B cell (primary cell): ENCODE measurements around the gene NOXO1.

ENCODE experiments used
- EZH2 ChIP-seq: IDR thresholded peaks from 2 replicates; pipeline ENCODE4 v1.6.1; 2012; ENCODE audit warnings: borderline replicate concordance, low read depth, mild to moderate bottlenecking, moderate library complexity, low read length; ENCODE audit not compliant: insufficient read depth, poor library complexity, severe bottlenecking
- TF ChIP-seq, protein P1 (sequence below): fragments of 200-600 bp; IDR thresholded peaks from one replicate; pipeline ENCODE4 v1.8.0; 2022; ENCODE audit warnings: antibody characterized with exemption, mild to moderate bottlenecking

DNA sequence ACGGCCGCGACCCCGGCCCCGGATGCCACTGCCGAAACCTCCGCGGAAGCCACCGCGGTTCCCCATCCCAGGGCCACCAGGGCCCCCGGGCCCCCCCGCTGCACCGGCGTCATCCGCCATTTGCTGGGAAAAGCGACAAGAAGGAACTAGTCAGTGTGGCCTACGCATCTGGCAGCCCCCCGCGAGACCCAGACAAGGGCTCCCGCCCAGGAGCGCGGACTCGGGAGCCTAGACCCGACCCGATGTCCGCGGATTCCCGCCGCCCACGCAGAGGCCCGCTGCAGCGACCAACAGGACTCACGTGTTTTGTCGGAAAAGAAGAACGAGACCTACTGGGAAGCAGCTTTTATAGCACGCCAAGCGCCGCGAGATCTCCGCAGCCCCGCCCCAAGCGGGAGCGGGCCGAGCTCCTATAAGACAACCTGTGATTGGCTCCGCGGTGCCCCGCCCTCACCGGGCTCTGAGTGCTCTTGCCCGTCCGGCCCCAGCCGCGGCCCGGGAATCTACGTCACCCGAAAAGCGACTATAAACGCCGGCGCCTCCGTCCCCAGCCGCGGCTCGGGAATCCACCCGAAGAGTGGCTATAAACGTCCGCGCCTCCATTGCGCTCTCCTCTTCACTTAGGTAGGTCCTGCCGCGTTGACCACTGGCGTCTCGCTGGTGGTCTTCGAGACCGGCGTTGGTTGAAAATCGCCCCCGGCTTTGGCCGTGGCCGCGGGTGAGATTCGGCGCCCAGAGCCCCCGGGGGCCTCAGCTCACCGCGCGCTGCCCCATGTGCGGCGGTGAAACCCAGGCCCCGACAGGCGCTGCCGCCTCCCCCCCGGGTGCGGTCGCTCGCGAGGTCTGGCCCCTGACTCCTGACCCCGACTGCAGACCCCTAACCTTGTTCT lies 16.5 kb downstream of the NOXO1 start, which contains the start of gene RPS2:
- TF ChIP-seq, protein P1, sequence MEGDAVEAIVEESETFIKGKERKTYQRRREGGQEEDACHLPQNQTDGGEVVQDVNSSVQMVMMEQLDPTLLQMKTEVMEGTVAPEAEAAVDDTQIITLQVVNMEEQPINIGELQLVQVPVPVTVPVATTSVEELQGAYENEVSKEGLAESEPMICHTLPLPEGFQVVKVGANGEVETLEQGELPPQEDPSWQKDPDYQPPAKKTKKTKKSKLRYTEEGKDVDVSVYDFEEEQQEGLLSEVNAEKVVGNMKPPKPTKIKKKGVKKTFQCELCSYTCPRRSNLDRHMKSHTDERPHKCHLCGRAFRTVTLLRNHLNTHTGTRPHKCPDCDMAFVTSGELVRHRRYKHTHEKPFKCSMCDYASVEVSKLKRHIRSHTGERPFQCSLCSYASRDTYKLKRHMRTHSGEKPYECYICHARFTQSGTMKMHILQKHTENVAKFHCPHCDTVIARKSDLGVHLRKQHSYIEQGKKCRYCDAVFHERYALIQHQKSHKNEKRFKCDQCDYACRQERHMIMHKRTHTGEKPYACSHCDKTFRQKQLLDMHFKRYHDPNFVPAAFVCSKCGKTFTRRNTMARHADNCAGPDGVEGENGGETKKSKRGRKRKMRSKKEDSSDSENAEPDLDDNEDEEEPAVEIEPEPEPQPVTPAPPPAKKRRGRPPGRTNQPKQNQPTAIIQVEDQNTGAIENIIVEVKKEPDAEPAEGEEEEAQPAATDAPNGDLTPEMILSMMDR, result no peak
- no peak for TF ChIP-seq EZH2
